OCI-LY1 (cell line): Measurements from ENCODE around the gene METTL9.

Source experiments
- H2AFZ ChIP-seq: fragments of 200-600 bp; sonication (generic), shearing (Covaris generic); 2 replicates; pipeline ENCODE4 v1.6.0; 2014; ENCODE audit warnings: antibody characterized with exemption, mild to moderate bottlenecking, low read length
- H3F3A ChIP-seq: fragments of 200-600 bp; sonication (generic), shearing (Covaris generic); 2 replicates; pipeline ENCODE4 v1.6.0; 2014; ENCODE audit warnings: mild to moderate bottlenecking, antibody characterized with exemption, low read length, moderate library complexity; ENCODE audit not compliant: insufficient read depth
- H3K27ac ChIP-seq: fragments of 200-600 bp; sonication (generic); 2 replicates; pipeline ENCODE4 v1.5.1; 2014; ENCODE audit warnings: low read length, mixed run types, mild to moderate bottlenecking, low read depth; ENCODE audit not compliant: poor library complexity, severe bottlenecking
- H3K27me3 ChIP-seq: fragments of 200-600 bp; sonication (generic); 2 replicates; pipeline ENCODE4 v1.6.0; 2014; ENCODE audit warnings: antibody characterized with exemption, mild to moderate bottlenecking, low read length, moderate library complexity; ENCODE audit not compliant: insufficient read depth
- H3K36me3 ChIP-seq: fragments of 200-600 bp; sonication (generic); 2 replicates; pipeline ENCODE4 v1.6.1; 2014; ENCODE audit warnings: mild to moderate bottlenecking, antibody characterized with exemption, low read length, moderate library complexity, mixed read lengths; ENCODE audit not compliant: insufficient read depth
- H3K4me1 ChIP-seq: fragments of 200-600 bp; sonication (generic); 2 replicates; pipeline ENCODE4 v1.5.1; 2014; ENCODE audit warnings: mild to moderate bottlenecking, low read length, moderate library complexity; ENCODE audit not compliant: insufficient read depth, severe bottlenecking
- H3K4me2 ChIP-seq: fragments of 200-600 bp; sonication (generic), shearing (Covaris generic); 2 replicates; pipeline ENCODE4 v1.6.1; 2014; ENCODE audit warnings: low read length
- H3K4me3 ChIP-seq: fragments of 200-600 bp; sonication (generic); 2 replicates; pipeline ENCODE4 v1.5.1; 2014; ENCODE audit warnings: low read length, low read depth, mild to moderate bottlenecking, mixed read lengths; ENCODE audit not compliant: poor library complexity, severe bottlenecking
- H3K79me2 ChIP-seq: fragments of 200-600 bp; shearing (Covaris generic); 2 replicates; pipeline ENCODE4 v1.6.1; 2016; ENCODE audit warnings: mixed run types, low read length, mixed read lengths; ENCODE audit not compliant: insufficient read depth
- H3K9ac ChIP-seq: fragments of 200-600 bp; sonication (generic), shearing (Covaris generic); 2 replicates; pipeline ENCODE4 v1.6.1; 2014; ENCODE audit warnings: mild to moderate bottlenecking, low read length, mixed read lengths
- H3K9me2 ChIP-seq: fragments of 200-600 bp; sonication (generic), shearing (Covaris generic); 2 replicates; pipeline ENCODE4 v1.6.1; 2014; ENCODE audit warnings: low read depth, mild to moderate bottlenecking, low read length, mixed read lengths
- H3K9me3 ChIP-seq: fragments of 200-600 bp; shearing (Covaris generic); 2 replicates; pipeline ENCODE4 v1.6.1; 2014; ENCODE audit warnings: low read length, mixed read lengths
- H4K20me1 ChIP-seq: fragments of 200-600 bp; sonication (generic), shearing (Covaris generic); 2 replicates; pipeline ENCODE4 v1.6.0; 2016; ENCODE audit warnings: mild to moderate bottlenecking, low read length; ENCODE audit not compliant: insufficient read depth
- EZH2 ChIP-seq: fragments of 200-600 bp; sonication (generic), shearing (Covaris generic); IDR thresholded peaks from 2 replicates; pipeline ENCODE4 v1.8.0; 2017; ENCODE audit warnings: borderline replicate concordance, mixed run types, mild to moderate bottlenecking, antibody characterized with exemption, low read length, moderate library complexity, mixed read lengths
- TF ChIP-seq, protein P1 (sequence below): fragments of 200-600 bp; sonication (generic), shearing (Covaris generic); IDR thresholded peaks from 2 replicates; pipeline ENCODE4 v1.5.1; 2017; ENCODE audit warnings: mild to moderate bottlenecking, antibody characterized with exemption, low read length, moderate library complexity, mixed read lengths

Gene METTL9

DNA sequence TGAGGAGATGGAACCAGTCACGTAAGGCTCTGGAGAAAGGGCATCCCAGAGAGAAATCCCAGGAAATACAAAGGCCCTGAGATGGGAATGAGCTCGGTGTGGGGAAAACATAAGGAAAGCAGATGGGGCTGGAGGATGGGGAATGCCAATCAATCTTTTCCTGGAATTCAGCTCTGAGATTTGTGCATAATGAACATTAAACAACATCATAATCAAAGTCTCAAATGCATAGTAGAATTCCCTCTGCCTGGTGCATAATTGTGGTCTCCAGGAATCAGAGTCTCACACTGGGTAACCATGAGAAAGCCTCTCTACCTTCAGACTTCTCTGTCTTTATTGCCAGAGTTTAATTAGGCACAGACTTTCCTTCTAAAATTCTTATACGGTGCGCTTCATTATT, 95.2 kb downstream of the METTL9 start:
- Histone ChIP-seq H3K9me3 (no peaks in the 10 kb centered on the region), H3K4me1 (no peaks in the 10 kb centered on the region), H3K9me2 (no peaks in the 10 kb centered on the region), H2AFZ (no peak overlapping the region), H3K27me3 (peaks cover 6% of the 10 kb centered on the region; the same call in 1 of the 2 replicates), H3K9ac (no peak overlapping the region), H3K4me3 (no peak overlapping the region), H3F3A (no peaks in the 10 kb centered on the region), H3K36me3 (no peaks in the 10 kb centered on the region), H4K20me1 (no peaks in the 10 kb centered on the region), H3K4me2 (no peak overlapping the region), H3K79me2 (no peaks in the 10 kb centered on the region), H3K27ac (no peak overlapping the region)
- TF ChIP-seq EZH2, result no peak
- TF ChIP-seq, protein P1, sequence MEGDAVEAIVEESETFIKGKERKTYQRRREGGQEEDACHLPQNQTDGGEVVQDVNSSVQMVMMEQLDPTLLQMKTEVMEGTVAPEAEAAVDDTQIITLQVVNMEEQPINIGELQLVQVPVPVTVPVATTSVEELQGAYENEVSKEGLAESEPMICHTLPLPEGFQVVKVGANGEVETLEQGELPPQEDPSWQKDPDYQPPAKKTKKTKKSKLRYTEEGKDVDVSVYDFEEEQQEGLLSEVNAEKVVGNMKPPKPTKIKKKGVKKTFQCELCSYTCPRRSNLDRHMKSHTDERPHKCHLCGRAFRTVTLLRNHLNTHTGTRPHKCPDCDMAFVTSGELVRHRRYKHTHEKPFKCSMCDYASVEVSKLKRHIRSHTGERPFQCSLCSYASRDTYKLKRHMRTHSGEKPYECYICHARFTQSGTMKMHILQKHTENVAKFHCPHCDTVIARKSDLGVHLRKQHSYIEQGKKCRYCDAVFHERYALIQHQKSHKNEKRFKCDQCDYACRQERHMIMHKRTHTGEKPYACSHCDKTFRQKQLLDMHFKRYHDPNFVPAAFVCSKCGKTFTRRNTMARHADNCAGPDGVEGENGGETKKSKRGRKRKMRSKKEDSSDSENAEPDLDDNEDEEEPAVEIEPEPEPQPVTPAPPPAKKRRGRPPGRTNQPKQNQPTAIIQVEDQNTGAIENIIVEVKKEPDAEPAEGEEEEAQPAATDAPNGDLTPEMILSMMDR, result no peak

DNA sequence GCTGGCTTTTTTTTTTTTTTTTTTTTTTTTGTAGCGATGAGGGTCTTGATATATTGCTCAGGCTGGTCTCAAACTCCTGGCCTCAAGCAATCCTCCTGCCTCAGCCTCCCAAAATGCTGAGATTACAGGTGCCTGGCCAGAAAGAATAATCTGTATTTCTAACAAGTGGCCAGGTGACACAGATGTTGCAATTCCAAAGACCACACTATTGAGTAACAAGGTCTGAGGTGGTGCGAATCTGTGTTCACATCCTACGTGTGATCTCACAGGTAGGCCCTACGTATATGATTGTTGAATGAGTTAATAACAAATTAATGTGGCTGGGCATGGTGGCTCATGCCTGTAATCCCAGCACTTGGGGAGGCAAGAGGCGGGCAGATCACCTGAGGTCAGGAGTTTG, 97.7 kb downstream of the METTL9 start:
- Histone ChIP-seq H3K27ac (no peak overlapping the region), H3K9ac (no peak overlapping the region), H4K20me1 (no peaks in the 10 kb centered on the region), H3K4me2 (no peak overlapping the region), H3F3A (no peaks in the 10 kb centered on the region), H3K79me2 (no peaks in the 10 kb centered on the region), H3K4me1 (no peaks in the 10 kb centered on the region), H3K4me3 (no peak overlapping the region), H3K27me3 (peaks cover 3% of the 10 kb centered on the region; the same call in 1 of the 2 replicates), H3K9me3 (peaks cover 7% of the 10 kb centered on the region), H2AFZ (no peak overlapping the region), H3K36me3 (no peaks in the 10 kb centered on the region; the same call in 1 of the 2 replicates), H3K9me2 (no peaks in the 10 kb centered on the region)
- TF ChIP-seq EZH2, result no peak
- TF ChIP-seq, protein P1, result no peak

DNA sequence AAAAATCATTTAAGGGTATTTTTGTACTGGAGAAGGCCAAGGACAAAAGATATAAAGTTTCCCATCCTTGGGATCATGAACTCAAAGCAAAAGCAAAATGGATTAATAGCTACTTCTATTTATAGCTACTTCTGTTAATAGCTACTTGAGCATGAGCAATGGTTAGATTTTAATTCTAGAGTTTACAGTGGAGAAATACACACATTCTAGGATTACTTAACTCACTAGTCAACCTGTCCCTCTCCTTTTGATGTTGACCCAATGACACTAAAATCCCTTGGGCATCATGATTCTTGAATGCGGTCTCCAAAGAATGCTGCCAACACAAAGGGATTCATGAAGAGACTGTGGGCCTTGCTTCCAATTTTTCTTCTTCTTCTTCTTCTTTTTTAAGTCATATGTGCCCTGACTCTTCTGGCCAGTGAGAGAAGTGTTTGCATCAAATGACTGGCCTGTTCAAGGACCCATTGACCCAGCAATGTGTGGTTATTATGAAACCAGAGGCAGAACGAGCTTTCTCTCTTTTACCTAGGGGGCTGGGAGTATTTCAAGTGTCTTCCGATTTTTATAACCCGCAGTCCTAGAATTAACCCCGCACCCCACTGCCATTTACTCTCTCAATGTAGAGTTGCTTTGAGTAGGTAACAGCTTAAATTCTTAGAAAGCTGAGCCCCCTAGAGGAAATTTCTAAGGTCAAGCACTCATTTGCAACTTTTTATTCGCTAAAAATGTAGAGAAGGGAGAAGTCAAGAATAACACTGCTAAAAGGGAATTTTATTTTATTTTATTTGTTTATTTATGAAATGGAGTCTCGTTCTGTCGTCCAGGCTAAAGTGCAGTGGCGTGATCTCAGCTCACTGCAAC, 99.0 kb downstream of the METTL9 start:
- Histone ChIP-seq H3F3A (no peaks in the 10 kb centered on the region), H3K9me3 (peaks cover 7% of the 10 kb centered on the region), H3K27me3 (peaks cover 3% of the 10 kb centered on the region; the same call in 1 of the 2 replicates), H3K4me2 (no peak overlapping the region), H4K20me1 (no peaks in the 10 kb centered on the region), H3K79me2 (no peaks in the 10 kb centered on the region), H3K4me1 (no peaks in the 10 kb centered on the region), H2AFZ (no peak overlapping the region), H3K27ac (no peak overlapping the region), H3K36me3 (no peaks in the 10 kb centered on the region; the same call in 1 of the 2 replicates), H3K9ac (no peak overlapping the region), H3K9me2 (no peaks in the 10 kb centered on the region), H3K4me3 (no peak overlapping the region)
- TF ChIP-seq, protein P1, result peak; percentile 18; the same call in 1 of the 2 replicates
- TF ChIP-seq EZH2, result no peak
